GM18511 (cell line): ENCODE data around the gene CTCFL.
"Not testable (repeated sequence)": the region's sequence is repeated elsewhere in the genome, so short reads cannot be mapped to it uniquely, and the experiment has no call there.

Source experiments
- ATAC-seq: cut with Tn5 transposase; IDR thresholded peaks from one replicate; pipeline ENCODE4 v1.9.1; 2021; ENCODE audit warnings: mild to moderate bottlenecking, moderate library complexity; ENCODE audit not compliant: unreplicated experiment

The CTCFL gene

DNA sequence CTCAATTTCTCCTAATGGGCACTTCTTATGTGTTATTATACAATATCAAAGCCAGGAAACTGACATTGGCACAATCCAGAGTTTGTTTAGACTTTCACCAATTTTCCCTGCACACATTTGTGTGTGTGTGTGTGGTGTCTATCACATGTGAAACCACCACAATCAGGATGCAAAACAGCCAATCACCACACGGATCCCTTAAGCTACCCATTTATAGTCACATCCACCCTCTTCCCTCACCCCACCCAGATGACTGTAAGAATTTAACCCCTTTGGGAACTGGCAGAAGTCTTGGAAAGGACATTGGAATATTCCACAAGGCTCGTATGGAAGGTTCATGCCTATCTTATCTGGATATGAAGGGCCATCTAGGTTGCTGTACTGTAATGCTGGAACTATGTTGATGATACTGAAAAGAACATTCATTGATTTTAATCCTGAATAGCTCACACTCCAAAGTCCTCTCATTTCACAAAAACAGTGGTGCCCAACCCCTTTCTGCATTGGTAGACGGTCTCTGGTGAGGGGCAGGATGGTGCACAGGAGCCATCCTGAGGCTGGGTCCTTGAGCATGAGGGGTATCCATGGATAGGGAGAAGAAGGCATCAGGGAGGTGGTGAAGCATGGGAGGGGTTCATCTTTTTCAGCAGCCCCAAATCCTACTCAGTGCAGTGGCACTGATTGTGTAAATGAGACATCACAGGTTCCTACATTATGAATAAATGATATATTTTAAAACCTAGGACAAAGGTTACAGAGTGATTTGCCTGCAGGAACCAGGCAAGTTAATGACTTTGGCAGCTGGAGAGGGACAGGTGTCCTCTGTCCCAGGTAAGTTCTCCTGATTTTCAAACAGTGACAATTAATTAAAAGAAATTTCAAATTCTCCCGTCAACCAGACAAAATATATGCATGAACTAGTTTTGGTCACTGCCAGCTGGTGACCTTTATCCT is 12.1 kb upstream of the CTCFL start:
- ATAC-seq, result no peak

DNA sequence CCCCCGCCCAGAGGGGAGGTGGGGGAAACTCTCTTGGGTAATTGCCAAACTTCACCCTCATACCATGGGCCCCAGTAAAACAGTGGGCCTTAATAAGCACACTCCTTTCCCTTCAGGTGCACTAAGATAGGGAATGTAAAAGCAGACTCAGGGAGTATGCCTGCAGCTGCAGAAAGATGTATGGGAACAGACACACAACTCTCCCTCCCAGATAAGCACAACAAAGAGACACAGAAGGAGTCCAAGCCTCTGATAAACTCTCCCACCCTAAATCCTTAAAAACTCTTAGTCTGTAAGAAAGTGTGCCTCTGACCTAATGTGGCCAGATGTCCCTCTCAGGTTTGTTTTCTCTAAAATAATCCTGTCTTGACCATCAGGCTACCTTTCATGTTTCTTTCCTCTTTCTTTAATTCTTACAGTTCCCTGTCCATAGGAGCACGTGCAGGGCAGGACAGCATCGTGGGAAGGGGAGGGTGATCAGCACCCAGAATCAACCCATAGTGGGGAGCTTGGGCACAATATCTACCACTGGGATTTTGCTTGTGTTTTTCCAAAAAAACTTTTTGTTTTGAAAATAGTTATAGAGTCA is 11.3 kb upstream of the CTCFL start:
- ATAC-seq, result no peak

DNA sequence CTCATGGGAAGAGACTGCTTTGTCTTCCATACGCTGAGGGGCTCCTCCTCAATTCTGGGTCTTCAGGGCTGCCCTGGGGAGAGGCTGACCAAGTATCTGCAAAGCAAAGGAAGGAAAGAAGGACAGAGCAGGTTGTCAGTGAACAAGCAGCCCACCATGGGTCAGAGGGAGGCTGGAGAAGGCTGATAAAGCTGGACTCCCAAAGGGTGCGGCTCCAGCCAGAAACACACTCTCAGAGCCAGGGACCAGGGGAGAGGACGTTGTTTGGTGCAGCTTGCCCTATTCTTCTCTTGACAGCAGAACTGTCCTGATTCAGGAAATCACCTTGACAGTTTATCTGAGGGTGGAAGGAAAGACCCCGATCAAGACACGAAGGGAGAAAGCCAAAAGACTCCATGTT is 10.4 kb upstream of the CTCFL start:
- ATAC-seq, result no peak

DNA sequence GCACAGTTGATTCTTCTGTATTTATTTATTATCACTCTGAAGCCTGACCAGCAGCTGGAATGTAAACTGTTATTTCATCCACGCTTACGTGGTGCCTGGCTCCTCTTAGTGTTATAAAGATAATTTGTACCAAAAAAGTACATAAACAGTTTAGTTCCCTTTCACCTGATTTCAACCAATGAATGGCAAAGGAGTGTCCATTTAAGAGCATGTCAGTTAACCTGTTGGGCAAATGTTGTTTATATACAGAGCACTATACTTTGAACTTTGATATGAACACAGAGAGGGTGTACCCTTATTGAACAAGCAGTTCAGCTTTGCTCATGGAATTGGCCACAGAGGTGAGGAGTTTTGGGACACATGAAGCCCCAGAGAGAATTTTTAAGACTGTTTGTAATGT is 7.2 kb upstream of the CTCFL start:
- no peak for ATAC-seq

DNA sequence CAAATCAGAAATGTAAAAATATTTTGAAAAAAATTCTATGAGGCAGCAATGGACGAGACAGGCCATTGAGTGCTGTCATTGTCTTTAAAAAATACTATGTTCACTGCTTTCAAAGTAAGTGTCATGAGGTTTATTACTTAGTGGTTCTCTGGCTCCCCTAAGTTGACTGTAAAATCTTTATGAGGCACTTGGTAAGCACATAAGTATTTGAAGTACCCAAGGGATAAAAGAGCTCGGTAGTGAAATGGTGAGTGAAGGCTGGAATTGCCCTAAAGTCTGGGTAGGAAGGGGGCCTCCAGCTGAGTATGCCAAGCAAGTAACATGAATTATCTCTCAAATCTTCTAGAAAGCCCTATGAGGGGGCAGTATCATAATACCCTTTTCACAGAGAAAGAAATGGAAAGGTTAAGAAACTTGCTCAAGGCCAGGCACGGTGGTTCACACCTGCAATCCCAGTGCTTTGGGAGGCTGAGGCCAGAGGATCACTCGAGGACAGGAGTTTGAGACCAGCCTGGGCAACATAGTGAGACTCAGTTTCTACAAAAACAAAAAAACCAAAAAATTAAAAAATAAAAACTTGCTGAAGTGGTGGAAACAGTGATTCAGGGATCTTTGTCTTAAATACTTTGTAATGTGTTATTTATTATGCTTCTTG is 5.5 kb upstream of the CTCFL start:
- no peak for ATAC-seq

DNA sequence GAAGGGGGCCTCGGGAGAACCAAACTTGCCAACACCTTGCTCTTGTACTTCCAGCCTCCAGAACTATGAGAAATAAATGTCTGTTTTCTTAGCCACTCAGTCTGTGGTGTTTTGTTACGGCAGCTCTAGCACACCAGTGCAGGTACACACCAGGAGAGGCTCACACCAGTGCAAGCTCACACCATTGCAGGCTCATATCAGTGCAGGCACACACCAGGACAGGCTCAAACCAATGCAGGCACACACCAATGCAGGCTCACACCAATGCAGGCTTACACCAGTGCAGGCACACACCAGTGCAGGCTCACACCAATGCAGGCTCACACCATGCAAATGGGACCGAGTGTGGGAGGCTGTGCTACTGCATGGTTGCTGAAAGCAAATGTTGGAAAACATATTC is 4.9 kb upstream of the CTCFL start:
- ATAC-seq, result no peak

DNA sequence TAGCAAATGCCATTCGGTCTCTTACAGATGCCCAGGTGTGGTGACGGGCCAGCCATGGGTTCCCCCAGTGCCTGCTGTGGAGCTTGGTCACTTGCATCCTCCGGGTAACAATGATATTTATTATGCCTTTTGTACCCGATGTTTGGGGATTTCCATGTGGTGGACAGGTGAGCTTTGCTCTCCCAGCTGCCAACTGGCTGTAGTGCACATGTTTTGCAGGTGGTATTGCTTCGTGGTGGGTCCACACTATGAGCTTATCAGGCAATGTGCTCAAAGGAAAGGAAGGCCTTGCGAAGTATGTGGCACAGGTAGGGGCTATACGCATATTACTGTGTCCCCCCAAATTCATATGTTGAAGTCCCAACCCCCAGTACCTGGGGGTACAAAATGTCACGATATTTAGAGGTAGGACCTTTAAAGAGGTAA is 4.2 kb upstream of the CTCFL start:
- no peak for ATAC-seq

DNA sequence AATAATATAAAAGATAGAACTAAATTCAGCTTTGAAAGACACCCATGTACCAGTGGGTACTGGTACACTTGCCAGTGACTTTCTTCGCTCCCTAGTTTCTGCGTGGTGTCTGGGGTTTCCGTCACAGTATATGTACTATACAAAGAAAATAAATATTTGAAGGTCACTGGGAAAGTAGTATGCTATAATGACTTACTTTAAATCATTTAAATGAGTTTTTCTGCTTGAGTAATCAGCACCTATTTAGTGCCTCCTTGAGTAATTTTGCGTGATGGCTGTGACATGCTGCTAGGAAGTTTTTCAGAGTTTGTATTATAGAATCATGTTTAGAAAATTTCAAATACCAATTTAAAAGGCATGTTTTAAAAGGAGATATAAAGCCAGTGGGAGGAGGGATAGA is 3.2 kb upstream of the CTCFL start:
- no peak for ATAC-seq

DNA sequence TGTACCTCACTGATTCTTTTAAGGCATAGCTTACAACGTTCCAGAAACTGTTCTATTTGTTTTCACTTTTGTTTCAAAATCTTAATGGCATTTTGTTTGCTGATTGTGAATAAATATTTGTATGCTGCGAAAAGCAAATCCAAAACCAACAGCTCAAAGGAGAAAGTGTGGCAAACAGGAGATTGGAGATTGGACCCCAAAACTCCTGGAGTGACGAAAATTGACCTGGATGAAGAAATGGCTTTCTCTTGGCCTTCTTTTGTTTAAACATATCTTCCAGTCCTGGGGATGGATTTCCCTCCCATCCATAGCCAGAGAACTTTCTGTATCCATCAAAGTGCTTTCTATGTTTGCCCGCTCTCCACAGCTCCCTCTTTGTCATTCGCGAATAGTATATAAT is 2.8 kb upstream of the CTCFL start:
- ATAC-seq, result no peak

DNA sequence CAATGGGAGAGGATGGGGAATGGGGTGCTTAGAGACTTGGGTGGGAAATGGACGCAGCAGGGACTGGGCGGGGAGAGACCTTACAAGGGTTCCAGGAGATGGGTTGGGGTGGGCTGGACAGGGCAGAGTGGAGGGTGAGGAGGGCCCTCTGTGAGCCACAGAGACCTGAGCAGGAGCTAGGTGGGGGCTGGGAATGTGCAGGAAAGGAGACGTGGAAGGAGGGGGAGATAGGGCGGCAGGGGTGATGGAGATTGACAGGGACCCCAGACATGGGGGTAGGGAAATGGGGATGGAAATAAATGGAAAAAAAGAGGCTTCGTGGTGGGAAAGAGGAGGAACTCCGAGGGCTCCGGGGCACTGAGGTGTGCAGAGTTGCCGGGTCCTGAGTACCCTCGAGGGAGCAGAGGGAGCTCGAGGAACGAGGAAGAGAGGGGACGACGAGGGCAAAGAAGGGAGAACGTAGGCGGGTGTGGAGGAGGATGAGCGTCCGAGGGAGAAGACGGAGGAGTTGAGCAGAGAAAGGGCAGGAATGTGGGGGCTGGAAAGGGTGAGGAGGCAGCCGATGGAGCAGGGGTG is 2.0 kb upstream of the CTCFL start:
- ATAC-seq, result no peak

DNA sequence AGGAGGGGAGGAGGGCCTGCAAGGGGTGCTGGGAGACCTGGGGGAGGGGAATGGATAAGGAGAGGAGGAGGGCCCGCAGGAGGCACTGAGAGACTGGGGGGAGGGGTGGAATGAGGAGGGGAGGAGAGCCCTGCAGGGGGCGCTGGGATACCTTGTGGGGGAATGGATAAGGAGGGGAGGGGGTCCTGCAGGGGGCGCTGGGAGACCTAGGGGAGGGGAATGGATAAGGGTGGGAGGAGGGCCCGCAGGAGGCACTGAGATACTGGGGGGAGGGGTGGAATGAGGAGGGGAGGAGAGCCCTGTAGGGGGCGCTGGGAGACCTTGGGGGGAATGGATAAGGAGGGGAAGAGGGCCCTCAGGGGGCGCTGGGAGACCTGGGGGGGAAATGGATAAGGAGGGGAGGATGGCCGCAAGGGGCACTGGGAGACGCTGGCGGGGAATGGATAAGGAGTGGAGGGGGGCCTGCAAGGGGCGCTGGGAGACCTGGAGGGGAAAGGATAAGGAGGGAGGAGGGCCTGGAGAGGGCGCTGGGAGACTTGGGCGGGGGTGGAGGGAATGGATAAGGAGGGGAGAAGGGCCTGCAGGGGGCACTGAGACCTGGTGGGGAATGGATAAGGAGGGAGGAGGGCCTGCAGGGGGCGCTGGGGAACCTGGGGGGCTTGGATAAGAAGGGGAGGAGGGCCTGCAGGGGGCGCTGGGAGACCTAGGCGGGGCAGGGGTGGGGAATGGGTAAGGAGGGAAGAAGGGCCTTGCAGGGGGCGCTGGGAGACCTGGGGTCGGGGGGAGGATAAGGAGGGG is 1.3 kb upstream of the CTCFL start:
- no peak for ATAC-seq

DNA sequence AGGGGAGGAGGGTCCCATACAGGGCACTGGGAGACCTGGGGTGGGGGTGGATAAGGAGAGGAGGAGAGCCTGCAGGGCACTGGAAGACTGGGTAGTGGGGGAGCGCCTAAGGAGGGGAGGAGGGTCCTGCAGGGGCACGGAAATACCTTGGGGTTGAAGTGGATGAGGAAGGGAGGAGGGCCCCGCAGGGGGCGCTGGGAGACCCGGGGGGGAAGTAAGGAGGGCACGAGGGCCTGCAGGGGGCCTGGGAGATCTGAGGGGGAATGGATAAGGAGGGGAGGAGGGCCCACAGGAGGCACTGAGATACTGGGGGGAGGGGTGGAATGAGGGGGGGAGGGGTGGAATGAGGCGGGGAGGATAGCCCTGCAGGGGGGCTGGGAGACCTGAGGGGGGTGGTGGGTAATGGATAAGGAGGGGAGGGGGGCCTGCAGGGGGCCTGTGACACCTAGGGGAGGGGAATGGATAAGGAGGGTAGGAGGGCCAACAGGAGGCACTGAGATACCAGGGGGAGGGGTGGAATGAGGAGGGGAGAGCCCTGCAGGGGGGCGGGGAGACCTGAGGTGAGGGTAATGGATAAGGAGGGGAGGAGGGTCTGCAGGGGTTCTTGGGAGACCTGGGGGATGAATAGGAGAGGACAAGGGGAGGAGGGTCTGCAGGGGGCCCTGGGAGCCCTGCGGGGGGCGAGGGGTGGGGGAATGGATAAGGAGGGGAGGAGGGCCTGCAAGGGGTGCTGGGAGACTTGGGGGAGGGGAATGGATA is 567 bp upstream of the CTCFL start:
- no peak for ATAC-seq

DNA sequence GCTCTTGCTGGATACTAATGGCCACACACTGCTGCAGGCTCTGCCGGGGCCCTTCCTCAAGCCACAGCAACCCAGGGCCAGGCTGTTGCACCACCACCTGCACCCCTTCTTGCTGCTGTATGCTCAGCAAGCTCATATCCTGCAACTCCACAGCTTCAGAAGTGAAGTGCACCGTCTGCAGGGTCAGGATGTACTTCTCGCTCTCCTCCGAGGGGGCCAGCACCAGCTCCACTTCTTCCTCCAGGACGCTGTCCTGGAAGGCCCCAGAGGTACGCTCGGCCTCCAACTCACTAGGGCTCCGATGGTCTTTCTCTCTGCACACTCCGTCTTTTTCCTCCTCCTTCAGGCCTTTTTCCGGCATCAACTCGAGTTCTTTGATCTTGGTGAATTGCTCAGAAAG is 1.2 kb downstream of the CTCFL start:
- ATAC-seq, result no peak

DNA sequence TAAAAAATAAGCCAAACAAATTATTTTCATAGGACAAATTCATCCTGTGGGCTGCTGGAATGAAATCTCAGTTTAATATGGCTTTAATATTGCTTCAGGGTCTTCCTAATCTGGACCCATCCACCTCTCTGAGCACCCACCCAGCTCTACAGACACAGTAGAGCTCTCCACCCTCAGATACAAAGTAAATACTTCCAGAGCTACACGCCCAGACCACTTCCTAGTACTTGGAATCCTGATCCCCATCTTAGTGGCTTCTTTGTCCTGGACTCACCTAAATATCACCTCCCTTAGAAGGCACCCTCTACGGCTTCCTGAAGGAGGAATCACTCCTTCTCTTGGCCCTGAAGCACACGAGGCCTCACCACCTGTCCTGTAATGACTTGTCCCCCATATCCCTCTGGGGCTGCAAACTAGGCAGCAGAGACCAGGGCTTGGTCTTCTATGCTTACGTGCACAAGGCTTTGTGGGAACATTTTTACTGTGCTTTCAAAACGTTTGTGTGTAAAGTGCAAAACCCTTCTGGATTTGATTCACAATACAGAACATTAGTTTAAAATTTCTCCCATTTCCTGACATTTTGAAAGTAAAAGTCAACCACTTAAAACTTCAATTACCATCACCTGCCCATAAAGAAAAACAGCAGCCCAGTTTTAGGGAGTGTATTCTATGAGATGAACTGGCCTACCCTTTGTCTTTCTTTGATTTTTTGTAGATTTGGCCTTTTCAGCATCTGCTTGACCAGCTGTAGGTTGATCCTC is 2.4 kb downstream of the CTCFL start:
- no peak for ATAC-seq

DNA sequence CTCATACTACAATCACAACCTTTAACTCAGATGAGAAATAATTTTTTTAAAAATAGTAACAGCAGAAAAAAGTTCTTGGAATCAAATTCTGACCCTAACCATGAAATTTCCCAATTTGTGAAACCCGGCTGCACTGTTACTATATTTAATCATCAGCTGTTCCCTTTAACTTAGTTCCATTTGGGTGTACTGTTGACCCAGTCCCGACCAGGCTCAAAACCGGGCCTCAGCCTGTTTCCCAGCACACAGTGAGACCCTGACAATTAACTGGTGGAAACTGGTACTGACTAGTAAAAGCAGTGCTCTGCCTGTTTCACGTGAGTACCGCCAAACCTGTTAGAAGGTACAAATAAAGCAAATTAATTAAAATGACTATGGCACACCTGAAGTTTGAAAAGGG is 7.0 kb downstream of the CTCFL start:
- no peak for ATAC-seq

DNA sequence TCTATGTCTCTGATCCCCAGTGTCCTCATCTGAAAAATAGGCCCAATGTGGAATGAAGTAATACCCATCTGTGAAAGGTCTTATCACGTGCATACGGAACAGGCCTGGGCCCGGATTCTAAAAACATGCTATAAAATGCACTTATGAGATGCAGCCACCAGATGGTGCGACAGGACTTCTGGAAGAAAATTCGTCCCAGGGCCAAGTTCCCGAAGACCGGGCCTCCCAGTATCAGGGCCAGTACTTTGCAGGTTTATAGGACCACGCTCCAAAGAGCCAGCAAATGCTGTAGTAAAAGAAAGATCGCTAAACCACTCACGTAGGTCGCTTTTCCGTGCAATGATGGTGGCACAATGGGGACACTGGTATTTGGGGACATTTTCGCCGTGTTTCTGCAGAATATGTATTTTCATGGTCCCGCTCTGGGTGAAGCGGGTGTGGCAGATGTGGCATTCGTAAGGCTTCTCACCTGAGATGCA is 10.6 kb downstream of the CTCFL start:
- no peak for ATAC-seq

DNA sequence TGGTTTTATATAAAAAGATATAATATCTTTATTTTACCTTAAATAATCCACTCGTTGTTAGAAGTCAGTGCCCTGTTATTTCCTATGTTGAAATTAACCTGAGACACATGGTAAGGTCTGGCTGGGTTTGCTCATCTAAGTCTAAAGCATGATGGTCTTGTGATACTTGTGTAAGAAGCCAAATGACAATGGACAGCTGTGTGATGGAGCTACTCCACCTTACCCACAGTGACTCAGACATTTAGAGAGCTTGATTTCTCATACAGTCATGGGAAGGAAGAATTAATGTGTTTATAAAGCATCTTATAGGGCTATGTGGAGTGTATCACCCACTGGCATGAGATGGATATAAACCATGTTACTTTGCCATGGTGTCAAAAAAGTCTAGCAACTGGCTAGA is 11.7 kb downstream of the CTCFL start:
- ATAC-seq, result no peak

DNA sequence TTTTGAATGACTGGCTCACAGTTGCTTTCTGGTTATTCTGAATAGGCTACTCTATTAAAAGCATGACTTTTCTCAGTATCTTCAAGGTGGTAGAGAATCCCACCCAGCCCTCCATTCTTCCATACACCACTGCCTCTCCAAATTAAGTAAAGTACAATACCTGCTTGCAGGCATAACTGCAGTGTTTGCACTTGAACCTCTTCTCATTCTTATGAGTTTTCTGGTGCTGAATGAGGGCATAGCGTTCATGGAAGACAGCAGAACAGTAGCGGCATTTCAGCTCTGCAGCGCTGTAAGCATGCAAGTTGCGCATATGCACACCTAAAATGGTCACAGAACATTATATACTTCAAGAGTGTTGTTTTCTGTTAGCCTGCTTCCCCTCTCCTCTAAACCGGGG is 12.5 kb downstream of the CTCFL start:
- no peak for ATAC-seq

DNA sequence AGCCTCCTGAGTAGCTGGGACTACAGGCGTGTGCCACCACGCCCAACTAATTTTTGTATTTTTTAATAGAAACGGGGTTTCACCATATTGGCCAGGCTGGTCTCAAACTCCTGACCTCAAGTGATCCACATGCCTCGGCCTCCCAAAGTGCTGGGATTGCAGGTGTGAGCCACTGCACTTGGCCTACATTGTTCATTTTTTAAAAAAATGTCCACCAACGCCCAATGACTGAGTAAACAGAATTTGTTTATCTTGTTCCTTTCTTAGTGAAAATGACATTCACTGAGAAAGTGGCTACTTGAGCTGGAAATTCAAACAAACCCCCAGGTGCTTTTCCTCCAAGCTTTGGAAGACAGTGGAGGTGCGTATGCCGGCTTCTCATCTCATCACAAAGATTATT is 13.2 kb downstream of the CTCFL start:
- not testable (repeated sequence) for ATAC-seq
